ENCODE measurements around the gene KLHDC7A.
A peak's percentile ranks its signal among the peaks of the same experiment; 100 is the strongest.

Gene KLHDC7A

DNA sequence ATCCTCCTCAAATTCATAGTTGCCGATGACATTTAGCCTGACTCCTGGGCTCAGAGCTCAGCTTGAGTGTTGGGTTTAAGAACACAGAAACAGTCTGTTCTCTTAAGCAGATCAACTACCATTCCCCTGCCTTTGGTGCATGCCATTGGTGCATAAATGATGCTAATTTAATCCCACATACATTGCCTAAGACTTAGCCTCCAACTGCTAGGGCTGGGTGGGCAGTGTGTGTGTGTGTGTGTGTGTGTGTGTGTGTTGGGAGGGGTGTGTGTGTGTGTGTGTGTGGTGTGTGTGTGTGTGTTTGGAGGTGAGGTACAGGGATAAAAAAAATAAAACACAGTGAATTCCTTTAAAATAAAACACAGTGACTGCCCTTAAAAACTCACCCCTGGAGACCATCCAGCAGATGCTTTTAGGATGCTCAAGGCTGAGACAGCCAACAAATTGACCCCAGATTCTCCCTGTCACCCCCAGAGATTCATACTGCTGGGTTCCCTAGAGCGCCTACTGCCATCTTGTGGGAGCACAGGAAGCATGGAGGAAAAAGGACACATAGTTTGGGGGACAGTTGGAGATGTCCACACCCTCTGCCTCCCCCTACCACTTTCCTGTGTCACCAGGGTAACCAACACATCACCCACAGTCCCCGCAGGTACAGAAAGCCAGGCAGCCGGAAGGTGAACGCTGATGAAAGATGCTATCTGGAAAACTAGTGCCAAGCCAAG is 30.6 kb downstream of the KLHDC7A start:
- DNase-seq, result no peak

DNA sequence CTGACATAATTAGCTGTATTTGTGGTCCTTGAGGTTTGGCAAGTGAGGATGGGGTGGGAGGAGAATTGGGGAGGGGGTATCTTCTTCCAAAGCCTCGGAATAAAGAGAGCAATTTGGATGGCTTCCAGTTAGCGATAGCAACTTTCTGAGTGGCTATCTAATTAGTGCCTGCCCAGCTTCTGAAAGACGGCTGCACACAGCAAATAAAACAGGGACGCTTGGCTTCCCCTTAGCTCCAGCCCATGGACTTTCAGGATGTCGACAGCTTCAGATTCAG is 31.1 kb downstream of the KLHDC7A start:
- no peak for DNase-seq

- DNase-seq, result no peak
Measured at GRCh38 chr1:18512883-18513282, 32.2 kb downstream of the KLHDC7A start.

- DNase-seq, result no peak
Measured at GRCh38 chr1:18513995-18514394, 33.3 kb downstream of the KLHDC7A start.

DNA sequence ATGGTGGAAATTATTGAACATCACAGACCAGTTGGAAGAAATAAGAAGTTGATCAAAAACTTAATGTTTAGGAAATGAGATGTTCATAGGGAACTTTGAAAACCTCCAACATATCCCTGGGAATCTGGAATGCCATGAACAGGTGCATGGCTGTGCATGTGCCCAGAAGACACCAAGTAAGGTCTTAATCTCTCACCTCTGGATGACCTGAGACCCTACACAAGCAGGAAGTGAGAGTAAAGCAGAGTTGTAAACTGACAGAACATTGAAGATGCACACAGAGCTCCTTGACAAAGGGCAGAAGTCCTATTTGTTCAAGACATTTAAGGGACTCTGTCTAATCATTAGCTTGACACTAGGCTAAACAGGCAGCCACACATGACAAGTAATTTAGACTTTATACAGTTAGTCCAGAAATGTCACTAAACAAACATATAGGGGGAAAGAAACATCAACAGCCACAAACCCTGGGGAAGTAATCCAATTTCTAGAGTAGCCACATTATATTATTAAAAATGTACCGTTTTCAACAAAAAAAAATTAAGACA is 34.5 kb downstream of the KLHDC7A start:
- DNase-seq, result no peak

DNA sequence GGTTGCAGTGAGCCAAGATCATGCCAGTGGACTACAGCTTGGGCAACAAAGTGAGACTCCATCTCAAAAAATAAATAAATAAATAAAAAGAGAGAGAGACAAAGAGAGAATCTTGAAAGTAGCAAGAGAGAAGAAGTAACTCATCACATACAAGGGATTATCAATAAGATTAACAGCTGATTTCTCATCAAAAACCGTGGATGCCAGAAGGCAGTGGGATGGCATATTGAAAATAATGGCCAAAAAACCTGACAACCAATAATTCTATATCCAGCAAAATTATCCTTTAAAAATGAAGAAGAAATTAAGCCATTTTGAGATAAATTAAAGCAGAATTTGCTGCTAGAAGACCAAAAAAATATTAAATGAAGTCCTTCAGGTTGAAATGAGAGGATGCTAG is 35.7 kb downstream of the KLHDC7A start:
- DNase-seq, result no peak

DNA sequence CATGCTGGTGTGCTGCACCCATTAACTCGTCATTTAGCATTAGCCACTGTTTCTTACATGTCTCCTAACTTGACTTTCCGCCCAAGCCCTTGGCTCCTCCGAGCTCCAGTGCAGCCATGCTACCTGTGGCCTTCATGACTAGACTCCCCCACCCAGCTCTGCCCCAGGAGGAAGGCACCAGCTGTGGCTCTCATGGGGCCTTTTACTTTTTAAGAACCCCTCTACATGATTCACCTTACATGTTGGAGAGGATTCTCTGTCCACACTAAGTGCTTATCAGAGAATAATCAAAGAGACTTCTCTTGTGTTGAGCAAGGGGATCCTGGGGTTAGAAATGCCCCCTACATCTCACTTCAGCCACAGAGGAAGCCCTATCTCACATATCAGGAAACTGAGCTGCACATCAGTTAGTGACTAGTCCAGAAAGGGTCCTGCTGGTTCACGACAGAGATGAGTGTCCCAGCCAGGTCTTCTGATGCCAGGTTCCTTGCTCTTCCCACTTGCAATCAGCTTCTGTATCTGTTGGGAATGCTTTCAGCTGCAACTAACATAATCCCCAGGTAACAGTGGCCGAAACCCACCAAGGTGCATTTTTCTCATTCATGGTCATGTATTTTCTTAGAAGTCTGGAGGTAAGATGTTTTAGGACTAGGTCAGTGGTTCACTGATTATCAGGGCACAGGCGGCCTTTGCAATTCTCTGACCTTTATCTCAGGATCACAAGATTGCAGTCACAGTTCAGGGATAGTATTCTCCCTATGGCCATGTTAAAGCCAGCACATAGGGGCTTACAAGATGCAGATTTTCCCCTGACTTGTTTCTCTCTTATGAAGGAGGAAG is 45.9 kb downstream of the KLHDC7A start:
- DNase-seq, result peak; percentile 42

- DNase-seq, result no peak
Measured at GRCh38 chr1:18527514-18527913, 46.8 kb downstream of the KLHDC7A start.

DNA sequence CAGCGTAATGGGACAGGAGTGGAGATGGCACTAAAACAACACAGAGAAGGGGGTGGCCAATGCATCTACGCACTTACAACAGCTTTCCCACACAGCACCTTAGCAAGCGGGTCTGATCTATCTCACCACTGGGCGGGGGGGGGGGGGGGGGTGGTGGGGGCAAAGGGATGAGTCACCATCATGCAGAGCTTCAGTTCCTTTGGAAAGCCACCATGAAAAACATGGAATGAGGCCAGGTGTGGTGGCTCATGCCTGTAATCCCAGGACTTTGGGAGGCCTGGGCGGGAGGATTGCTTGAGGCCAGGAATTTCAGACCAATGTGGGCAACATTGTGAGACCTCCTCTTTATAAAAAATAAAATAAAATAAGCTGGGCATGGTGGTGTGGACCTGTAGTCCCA is 47.2 kb downstream of the KLHDC7A start:
- DNase-seq, result no peak

DNA sequence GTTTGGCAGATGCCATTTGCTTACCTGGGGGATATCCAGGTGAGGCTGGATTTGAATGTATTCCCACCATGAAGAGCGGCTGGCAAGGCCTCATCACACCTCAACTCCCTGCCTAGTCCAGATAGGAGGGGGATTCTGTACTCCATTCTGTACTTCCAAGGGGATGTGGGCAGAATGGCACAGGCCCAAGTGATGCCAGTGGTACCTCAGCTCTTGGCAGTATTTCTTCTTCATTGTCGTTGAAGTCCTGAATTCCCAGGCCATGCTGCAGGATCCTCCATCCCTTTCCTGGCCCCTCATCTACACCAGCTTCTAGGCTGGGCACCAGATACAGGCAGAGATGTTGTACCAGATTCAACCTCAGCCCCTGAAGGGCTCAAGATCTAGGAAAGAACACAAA is 47.9 kb downstream of the KLHDC7A start:
- no peak for DNase-seq

- DNase-seq, result no peak
Measured at GRCh38 chr1:18529714-18530113, 49.0 kb downstream of the KLHDC7A start.

DNA sequence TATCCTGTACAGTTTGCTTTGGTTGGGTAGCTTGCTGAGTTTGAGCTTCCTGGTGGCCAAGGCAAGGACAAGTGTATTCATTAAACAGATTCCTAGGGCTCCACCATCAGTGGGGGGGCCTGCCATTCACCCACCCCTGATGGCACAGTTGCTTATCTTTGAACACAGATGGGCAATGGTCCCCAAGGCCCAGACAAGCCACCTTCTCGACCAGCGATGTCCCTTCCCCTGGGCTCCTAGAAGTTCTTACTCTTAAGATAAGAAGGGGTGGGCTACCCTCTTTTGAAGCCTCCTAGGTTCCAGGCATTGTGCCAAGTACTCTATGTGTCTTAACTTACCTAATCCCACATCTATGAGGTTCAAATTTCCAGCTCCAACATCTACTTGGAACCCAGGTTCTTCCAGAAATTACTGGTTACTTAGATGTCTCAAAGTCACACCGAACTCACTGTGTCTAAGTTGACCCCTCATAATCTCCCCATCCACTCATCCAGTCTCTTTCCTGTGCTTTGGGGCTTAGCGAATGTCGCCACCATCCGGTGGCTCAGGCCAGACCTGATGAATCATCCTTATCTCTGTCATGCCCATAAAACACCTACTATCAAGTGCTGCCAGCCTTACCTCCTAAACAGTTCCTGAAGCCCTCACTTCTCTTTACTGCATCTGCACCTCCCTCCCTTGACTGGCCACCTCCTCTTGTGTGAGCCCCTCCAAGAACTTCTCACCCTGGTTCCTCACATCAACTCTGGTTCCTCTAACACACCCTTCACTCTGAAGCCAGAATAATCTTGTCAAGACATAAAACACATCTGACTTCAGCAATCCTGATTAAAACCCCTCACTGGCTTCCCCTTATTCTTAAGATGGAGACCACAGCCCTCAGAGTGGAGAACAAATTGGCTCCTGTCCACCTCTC is 50.1 kb downstream of the KLHDC7A start:
- DNase-seq, result peak; percentile 69

- no peak for DNase-seq
Measured at GRCh38 chr1:18531503-18531845, 50.7 kb downstream of the KLHDC7A start.

DNA sequence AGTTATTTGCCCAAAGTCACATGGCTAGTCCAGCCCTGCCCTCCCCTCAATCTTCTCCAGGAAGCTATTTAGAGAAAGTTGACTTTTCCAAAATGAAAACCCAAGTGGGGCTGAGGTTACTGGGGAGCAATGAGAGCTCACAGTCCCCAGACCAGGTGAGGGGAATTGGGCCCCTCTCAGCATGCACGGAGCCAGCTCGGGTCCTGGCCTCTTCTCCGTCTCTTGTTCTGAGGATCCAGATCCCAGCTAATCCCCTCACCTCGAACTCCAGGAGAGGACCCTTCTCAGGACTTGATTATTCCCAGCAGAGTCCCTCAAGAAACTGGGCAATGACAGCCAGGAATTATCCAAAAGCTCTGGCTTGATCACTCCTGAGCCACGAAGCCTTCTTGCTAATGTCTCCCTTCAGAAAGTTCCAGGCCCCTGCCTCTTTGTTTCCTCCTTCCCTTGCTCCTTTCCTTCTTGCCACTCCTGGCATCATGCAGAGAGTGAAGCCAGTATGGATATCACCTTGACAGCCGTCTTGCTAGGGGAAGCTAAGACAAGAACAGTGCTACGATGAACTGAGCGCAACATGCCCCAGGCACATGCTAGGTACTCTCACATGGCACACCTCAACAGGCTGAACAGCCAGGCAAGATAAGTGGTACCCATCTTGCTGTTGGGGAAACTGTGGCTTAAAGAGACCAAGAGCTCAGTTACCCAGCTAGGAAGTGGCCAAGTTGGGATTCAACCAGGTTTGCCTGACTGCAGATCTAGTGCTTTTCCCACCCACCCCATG is 51.9 kb downstream of the KLHDC7A start:
- no peak for DNase-seq

- no peak for DNase-seq
Measured at GRCh38 chr1:18533259-18533658, 52.5 kb downstream of the KLHDC7A start.

DNA sequence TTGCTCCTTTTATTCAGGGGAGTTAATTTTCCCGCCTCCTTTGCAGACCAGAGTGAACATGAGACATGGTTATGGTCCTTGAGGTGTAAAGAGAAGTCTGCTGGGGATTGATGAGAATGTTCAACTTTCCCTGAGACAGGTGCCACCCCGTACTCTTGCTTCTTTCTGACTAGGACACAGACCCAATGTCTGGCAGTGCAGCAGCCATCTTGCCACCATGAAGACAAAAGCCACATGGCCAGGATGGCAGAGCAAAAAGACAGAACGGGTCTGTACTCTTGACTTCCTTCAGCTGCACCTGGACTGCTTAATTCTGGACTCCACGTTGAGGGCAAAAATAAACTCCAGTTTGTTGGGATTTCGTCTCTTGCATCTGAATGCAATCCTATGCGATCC is 54.1 kb downstream of the KLHDC7A start:
- DNase-seq, result no peak
